H1 (cell line): ENCODE results near the gene CSNK2A3. TPM values are rescaled to one million over a fixed set of nuclear protein-coding genes. Genes with fewer than 3 reads are reported as not detected.

ENCODE experiments used
- CTCF ChIA-PET: fragments of 300-600 bp; sonication (Branson Sonifier 250); formaldehyde crosslinking; loops from one replicate; lab custom pipeline; 2021; ENCODE audit not compliant: partially characterized antibody; lab: Charles Lee
- POLR2A ChIA-PET: fragments of 300-600 bp; sonication (Branson Sonifier 250); formaldehyde crosslinking; loops from one replicate; lab custom pipeline; 2021; ENCODE audit warnings: inconsistent platforms; ENCODE audit not compliant: partially characterized antibody; lab: Charles Lee
- DNase-seq, 2 experiments: peaks; one replicate each; pipeline versions ENCODE4 v3.0.0 to v3.0.0-alpha.2; 2010 to 2022; ENCODE audit warnings: low spot score in 2 of 2, low read depth in 1 of 2, mixed read lengths in 1 of 2
- FAIRE-seq: peaks from 2 replicates; lab custom pipeline; 2011; peaks lifted over from hg19 to GRCh38; lab: Jason Lieb, UNC
- H2AFZ ChIP-seq: 2 replicates; pipeline ENCODE4 v1.8.1; 2012; ENCODE audit warnings: low read length, inconsistent platforms
- H2AK5ac ChIP-seq: 2 replicates; pipeline ENCODE4 v1.6.1; 2013; ENCODE audit warnings: low read depth, low read length
- H2BK120ac ChIP-seq: replicated peaks from 2 replicates; pipeline ENCODE3; 2013; ENCODE audit warnings: low read depth, low read length, inconsistent platforms
- H2BK12ac ChIP-seq: 2 replicates; pipeline ENCODE4 v1.6.1; 2013; ENCODE audit warnings: low read depth, low read length
- H2BK15ac ChIP-seq: 2 replicates; pipeline ENCODE4 v1.6.1; 2013; ENCODE audit warnings: low read length
- H2BK20ac ChIP-seq: 2 replicates; pipeline ENCODE4 v1.6.1; 2013; ENCODE audit warnings: low read length
- H2BK5ac ChIP-seq: 2 replicates; pipeline ENCODE4 v1.6.1; 2013; ENCODE audit warnings: low read depth, low read length
- H3K14ac ChIP-seq: 2 replicates; pipeline ENCODE4 v1.6.1; 2013; ENCODE audit warnings: inconsistent platforms; ENCODE audit not compliant: insufficient read length
- H3K18ac ChIP-seq: 2 replicates; pipeline ENCODE4 v1.6.1; 2013; ENCODE audit warnings: low read length; ENCODE audit errors: extremely low read depth
- H3K23ac ChIP-seq: 2 replicates; pipeline ENCODE4 v1.6.1; 2013; ENCODE audit warnings: inconsistent platforms; ENCODE audit not compliant: insufficient read length
- H3K23me2 ChIP-seq: 2 replicates; pipeline ENCODE4 v1.6.1; 2013; ENCODE audit warnings: low read depth, low read length
- H3K27ac ChIP-seq: 2 replicates; pipeline ENCODE4 v1.6.1; 2011; ENCODE audit warnings: low read depth, low read length, inconsistent platforms
- H3K27me3 ChIP-seq, 4 experiments: replicated peaks in 1 of 4; 1 replicate in 1 of 4; 2 replicates in 3 of 4; pipeline versions ENCODE4 v1.6.1 to v1.8.1; 2011 to 2013; ENCODE audit warnings: low read length in 3 of 4, mild to moderate bottlenecking in 3 of 4, inconsistent platforms in 2 of 4, mixed read lengths in 2 of 4, moderate library complexity in 1 of 4; ENCODE audit not compliant: control insufficient read depth in 3 of 4, insufficient read depth in 3 of 4; ENCODE audit errors: extremely low read depth in 1 of 4
- H3K36me3 ChIP-seq, 4 experiments: 2 replicates each; pipeline versions ENCODE4 v1.6.1 to v1.8.1; 2011 to 2013; ENCODE audit warnings: mild to moderate bottlenecking in 4 of 4, low read length in 3 of 4, moderate library complexity in 2 of 4, control low read depth in 1 of 4, inconsistent platforms in 1 of 4; ENCODE audit not compliant: insufficient read depth in 4 of 4, control insufficient read depth in 2 of 4
- H3K4ac ChIP-seq: replicated peaks from 2 replicates; pipeline ENCODE3; 2013; ENCODE audit warnings: low read length, low read depth, mixed read lengths, inconsistent platforms; ENCODE audit not compliant: insufficient read length
- H3K4me1 ChIP-seq, 4 experiments: replicated peaks in 1 of 4; 1 replicate in 1 of 4; 2 replicates in 3 of 4; pipeline versions ENCODE4 v1.6.1 to v1.8.1; 2011 to 2013; ENCODE audit warnings: low read length in 3 of 4, inconsistent platforms in 2 of 4, mixed read lengths in 1 of 4; ENCODE audit not compliant: insufficient read depth in 4 of 4, control insufficient read depth in 3 of 4
- H3K4me2 ChIP-seq, 2 experiments: 2 replicates each; pipeline versions ENCODE4 v1.6.1 to v1.8.1; 2011 to 2013; ENCODE audit warnings: low read depth in 2 of 2, low read length in 2 of 2, control low read depth in 1 of 2, inconsistent platforms in 1 of 2, mild to moderate bottlenecking in 1 of 2; ENCODE audit not compliant: insufficient read depth in 1 of 2
- H3K4me3 ChIP-seq, 4 experiments: fragments of 200-600, 300-600 bp in 1 of 4; sonication (generic), shearing (Covaris generic), sonication (Bioruptor Twin) in 1 of 4; 2 replicates each; pipeline versions ENCODE4 v1.5.1 to v1.8.1; 2011 to 2016; ENCODE audit warnings: low read length in 4 of 4, low read depth in 3 of 4, control low read depth in 2 of 4, inconsistent platforms in 2 of 4, mild to moderate bottlenecking in 2 of 4, mixed read lengths in 1 of 4, moderate library complexity in 1 of 4; ENCODE audit not compliant: insufficient read depth in 2 of 4; ENCODE audit errors: extremely low read depth in 1 of 4
- H3K56ac ChIP-seq: replicated peaks from 2 replicates; pipeline ENCODE3; 2013; ENCODE audit warnings: low read depth, mild to moderate bottlenecking, mixed read lengths, low read length, inconsistent platforms; ENCODE audit not compliant: insufficient read length
- H3K79me1 ChIP-seq: 2 replicates; pipeline ENCODE4 v1.6.1; 2013; ENCODE audit warnings: low read depth, low read length, control low read depth
- H3K79me2 ChIP-seq, 2 experiments: 2 replicates each; pipeline versions ENCODE4 v1.6.1 to v1.8.1; 2012 to 2013; ENCODE audit warnings: low read length in 2 of 2, mild to moderate bottlenecking in 2 of 2, inconsistent platforms in 1 of 2; ENCODE audit not compliant: insufficient read depth in 2 of 2, control insufficient read depth in 1 of 2
- H3K9ac ChIP-seq, 4 experiments: replicated peaks in 1 of 4; 1 replicate in 1 of 4; 2 replicates in 3 of 4; pipeline versions ENCODE4 v1.6.1 to v1.8.1; 2011 to 2013; ENCODE audit warnings: low read depth in 3 of 4, low read length in 3 of 4, control low read depth in 2 of 4, mild to moderate bottlenecking in 2 of 4, moderate library complexity in 2 of 4, inconsistent platforms in 1 of 4; ENCODE audit errors: extremely low read depth in 1 of 4
- H3K9me3 ChIP-seq, 2 experiments: 2 replicates each; pipeline versions ENCODE4 v1.6.1 to v1.8.1; 2012 to 2013; ENCODE audit warnings: mild to moderate bottlenecking in 2 of 2, moderate library complexity in 2 of 2, control low read depth in 1 of 2, inconsistent platforms in 1 of 2, low read depth in 1 of 2, low read length in 1 of 2, mixed read lengths in 1 of 2; ENCODE audit not compliant: insufficient read depth in 2 of 2
- H4K20me1 ChIP-seq, 2 experiments: replicated peaks in 1 of 2; 2 replicates each; pipeline versions ENCODE3 to v1.8.1; 2011 to 2013; ENCODE audit warnings: inconsistent platforms in 2 of 2, low read length in 2 of 2, mild to moderate bottlenecking in 1 of 2; ENCODE audit not compliant: insufficient read depth in 2 of 2, control insufficient read depth in 1 of 2
- H4K5ac ChIP-seq: 2 replicates; pipeline ENCODE4 v1.6.1; 2013; ENCODE audit warnings: low read length, low read depth, mixed read lengths, inconsistent platforms; ENCODE audit not compliant: insufficient read length
- H4K8ac ChIP-seq: 2 replicates; pipeline ENCODE4 v1.8.0; 2013; ENCODE audit warnings: mild to moderate bottlenecking, moderate library complexity, low read length, inconsistent platforms; ENCODE audit not compliant: insufficient read depth; ENCODE audit errors: extremely low read depth
- H4K91ac ChIP-seq: replicated peaks from 2 replicates; pipeline ENCODE3; 2013; ENCODE audit warnings: low read length, mixed read lengths, inconsistent platforms; ENCODE audit not compliant: insufficient read length
- CEBPB ChIP-seq: IDR thresholded peaks from 2 replicates; pipeline ENCODE4 v1.6.1; 2012; ENCODE audit warnings: low read depth, low read length
- FOSL1 ChIP-seq: IDR thresholded peaks from 2 replicates; pipeline ENCODE4 v1.6.1; 2011; ENCODE audit warnings: mild to moderate bottlenecking, low read depth, low read length, moderate library complexity; ENCODE audit not compliant: insufficient read depth
- HDAC6 ChIP-seq: IDR thresholded peaks from one replicate; pipeline ENCODE4 v1.7.1; 2012; ENCODE audit warnings: low read depth, mild to moderate bottlenecking, inconsistent platforms, low read length, moderate library complexity
- WGBS, 2 experiments: shearing (Covaris generic) in 1 of 2; methylation state at CpG; one replicate each; pipeline versions ENCODE4 v1.1.6 to v1.1.7; 2013 to 2015; ENCODE audit warnings: low lambda C conversion rate in 2 of 2, mixed read lengths in 2 of 2, inconsistent platforms in 1 of 2, low coverage in 1 of 2, missing lambda C conversion rate in 1 of 2; ENCODE audit not compliant: insufficient replicate concordance in 2 of 2, insufficient coverage in 1 of 2, insufficient read length in 1 of 2; ENCODE audit errors: extremely low coverage in 1 of 2, missing lambda C conversion rate in 1 of 2; 5-methylcytosine and 5-hydroxymethylcytosine counted together
- polyA plus RNA-seq, 7 experiments: library from polyadenylated mRNA; depleted of rRNA in 3 of 7; stranded (reverse) in 5 of 7; unstranded in 2 of 7; fragments of >200 nt in 5 of 7; fragments of 200-250 nt in 2 of 7; gene quantifications; 1 replicate in 5 of 7; 2 replicates in 1 of 7; 4 replicates in 1 of 7; pipeline versions ENCODE4 v1.2.1 to v1.2.3, GENCODE V29; 2011 to 2013; ENCODE audit warnings: missing spikeins in 2 of 7, mixed read lengths in 2 of 7
- total RNA-seq: library from RNA; stranded (reverse); fragmentation: NEBNext Ultra II Directional; extraction: Animal tissue kit (Norgen Biotek cat#: 25700); gene quantifications from 2 replicates; pipeline ENCODE4 v1.2.1, GENCODE V29; 2021

CSNK2A3 gene
- total and polyA plus RNA-seq, 2 of the 8 experiments (the other 6 are each of a cell fraction or from before 2014, with no cell fraction given) = 0.69 to 1.0 TPM

DNA sequence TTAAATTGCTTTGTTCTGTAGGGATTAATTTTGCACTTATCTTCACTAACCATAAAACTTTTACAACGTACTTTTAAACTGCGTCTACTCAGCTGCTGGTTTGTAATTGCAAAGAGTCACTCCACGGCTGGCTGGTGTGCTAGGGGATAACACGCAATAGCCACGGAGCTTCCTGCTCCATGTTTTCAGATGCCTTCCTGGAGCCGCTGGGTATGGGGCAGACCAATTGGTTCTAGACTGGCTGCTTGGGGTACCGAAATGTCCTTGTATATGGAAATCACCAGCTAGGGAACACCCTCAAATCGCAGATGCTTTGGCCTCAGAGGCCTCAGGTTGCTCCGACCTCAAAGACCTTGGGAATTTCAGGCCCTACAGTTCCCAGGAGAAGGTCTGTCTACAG lies 3.8 kb upstream of the CSNK2A3 start:
- Histone ChIP-seq H4K5ac (no peak overlapping the region), H3K9me3 (no peaks in the 10 kb centered on the region), H2BK20ac (no peak overlapping the region), H4K8ac (no peak overlapping the region), H3K9ac (no peak overlapping the region), H2AFZ (no peak overlapping the region), H2BK120ac (no peak overlapping the region), H3K56ac (no peak overlapping the region), H3K4me2 (no peak overlapping the region), H2BK15ac (no peak overlapping the region), H3K79me1 (no peaks in the 10 kb centered on the region), H4K91ac (no peak overlapping the region), H3K4me3 (no peak overlapping the region), H3K79me2 (no peaks in the 10 kb centered on the region), H3K23me2 (no peaks in the 10 kb centered on the region), H2BK5ac (no peak overlapping the region), H3K23ac (no peak overlapping the region), H3K36me3 (no peaks in the 10 kb centered on the region), H2AK5ac (no peak overlapping the region), H3K27ac (no peak overlapping the region), H3K4me1 (no peaks in the 10 kb centered on the region), H2BK12ac (no peak overlapping the region), H3K27me3 (no peaks in the 10 kb centered on the region), H3K14ac (no peak overlapping the region), H4K20me1 (no peaks in the 10 kb centered on the region), H3K18ac (no peak overlapping the region), H3K4ac (no peak overlapping the region)
- TF ChIP-seq FOSL1 (no peak), CEBPB (no peak), HDAC6 (no peak)
- POLR2A ChIA-PET = no interaction called here
- WGBS, 2 experiments = 80% methylated on average over 9 of the region's 9 CpGs; no CpG with 5 or more reads in 1 of the 2 experiments
- CTCF ChIA-PET = interaction anchor here (1.1 kb wide), 1 partner anchor 126 kb away, joined by 3 read pairs; no protein-coding TSS in a partner anchor
- no peak for DNase-seq
- FAIRE-seq = no peak
